GM19351 (cell line): Measurements from ENCODE around the gene CACNA1C.

Experiments used
- ATAC-seq: cut with Tn5 transposase; IDR thresholded peaks from one replicate; pipeline ENCODE4 v1.9.1; 2021; ENCODE audit warnings: mild to moderate bottlenecking, moderate library complexity; ENCODE audit not compliant: unreplicated experiment

Gene CACNA1C

DNA sequence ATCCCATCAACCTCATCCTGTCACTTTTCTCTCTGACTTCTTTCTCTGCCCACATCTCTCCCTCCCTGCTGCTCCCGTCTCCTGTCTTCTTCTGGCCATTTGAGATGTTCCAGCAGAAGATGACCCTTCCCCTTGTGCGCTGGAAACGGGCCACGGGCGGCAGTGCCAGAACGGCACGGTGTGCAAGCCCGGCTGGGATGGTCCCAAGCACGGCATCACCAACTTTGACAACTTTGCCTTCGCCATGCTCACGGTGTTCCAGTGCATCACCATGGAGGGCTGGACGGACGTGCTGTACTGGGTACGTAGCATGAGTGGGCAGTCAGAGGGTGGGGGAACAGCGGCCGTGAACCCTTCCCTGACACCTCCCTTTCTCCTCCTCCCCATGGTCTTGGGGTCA is 440.3 kb downstream of the CACNA1C start:
- no peak for ATAC-seq

DNA sequence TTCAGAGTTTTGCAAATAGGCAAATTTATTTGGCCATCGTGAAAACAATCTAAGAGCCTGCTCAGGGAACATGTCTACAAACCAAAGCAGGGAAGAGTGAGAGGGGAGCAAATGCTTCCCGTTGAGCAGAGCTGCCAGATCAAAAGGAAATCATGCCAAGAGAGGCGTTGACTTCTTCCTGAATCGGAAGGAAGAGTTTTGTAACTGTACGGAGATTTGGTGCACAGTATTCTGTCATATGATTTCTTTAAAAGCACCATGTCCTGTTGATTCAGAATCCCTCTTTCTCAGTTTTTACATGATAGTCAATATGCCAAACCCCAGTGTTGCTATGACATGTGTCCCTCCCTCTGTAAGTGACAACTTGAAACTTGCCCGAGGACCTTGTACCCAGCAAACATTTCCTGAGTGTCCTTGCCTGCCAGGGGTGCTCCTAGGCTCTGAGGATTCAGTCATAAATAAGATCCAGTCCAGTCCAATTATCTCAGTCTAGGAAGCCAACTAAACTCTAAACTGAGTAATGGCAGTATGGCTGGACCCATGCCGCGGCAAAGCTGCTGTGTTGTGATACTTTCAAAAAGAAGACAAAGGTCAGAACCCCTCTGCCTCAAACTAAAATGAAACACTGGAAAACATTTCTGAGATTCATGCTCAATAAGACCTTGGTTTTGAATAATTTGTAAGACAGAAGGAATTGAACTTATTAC is 441.9 kb downstream of the CACNA1C start:
- no peak for ATAC-seq

DNA sequence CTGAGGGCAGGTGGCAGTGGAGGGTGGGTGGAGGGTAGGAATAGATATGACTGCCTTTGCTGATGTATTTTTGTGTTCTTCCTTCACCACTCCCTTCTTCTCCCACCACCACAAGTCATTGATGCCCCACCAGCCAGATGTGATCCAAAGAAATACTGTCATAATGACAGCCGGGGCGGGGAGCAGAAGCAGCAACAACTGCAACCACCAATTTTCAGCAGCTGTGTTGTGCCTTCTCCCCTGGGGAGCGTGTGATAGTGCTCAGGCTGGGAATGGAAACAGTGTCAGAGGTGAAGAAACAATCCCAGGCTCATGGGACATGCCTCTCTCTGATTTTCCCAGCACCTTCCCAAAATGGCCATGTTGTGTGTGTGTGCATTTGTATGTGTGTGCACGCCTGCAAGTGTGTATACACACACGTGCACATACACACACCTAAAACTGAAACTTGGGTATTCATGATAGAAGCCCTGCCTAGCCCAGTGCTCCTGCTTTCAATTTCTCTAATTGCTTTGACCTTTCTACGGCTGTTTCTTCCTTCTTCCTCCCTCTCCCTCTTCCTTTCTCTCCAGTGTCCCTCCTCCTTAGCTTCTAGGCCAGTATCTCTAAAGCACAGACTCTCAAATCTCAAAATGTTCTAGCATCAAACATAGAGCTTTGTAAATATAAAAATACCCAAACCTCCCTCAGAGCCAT is 442.8 kb downstream of the CACNA1C start:
- no peak for ATAC-seq

DNA sequence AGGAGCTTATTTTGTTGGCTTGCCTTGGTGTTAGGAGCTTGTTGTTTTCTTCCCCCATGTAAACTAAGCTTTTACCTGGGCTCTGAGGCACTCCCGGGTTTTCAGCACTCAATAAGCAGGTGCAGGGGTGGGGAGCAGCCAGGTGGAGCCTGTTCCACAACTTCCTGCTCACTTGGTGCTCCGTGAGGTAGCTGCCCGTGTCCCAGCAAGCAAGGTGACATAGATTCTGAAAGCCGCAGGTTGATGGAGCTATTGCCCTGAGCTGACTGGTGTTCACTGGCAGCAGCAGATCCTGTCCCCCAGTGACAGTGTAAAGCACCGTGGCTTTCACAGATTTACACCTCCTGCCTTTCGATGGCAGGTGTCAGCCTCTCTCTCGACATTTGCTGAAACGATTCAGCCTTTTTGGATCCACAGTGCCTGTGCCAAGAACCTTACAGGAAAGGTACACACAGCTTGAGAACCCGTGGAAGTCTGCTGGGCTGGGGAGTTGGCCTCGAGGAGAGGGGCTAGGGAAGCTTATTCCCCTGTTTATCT is 446.2 kb downstream of the CACNA1C start:
- no peak for ATAC-seq

DNA sequence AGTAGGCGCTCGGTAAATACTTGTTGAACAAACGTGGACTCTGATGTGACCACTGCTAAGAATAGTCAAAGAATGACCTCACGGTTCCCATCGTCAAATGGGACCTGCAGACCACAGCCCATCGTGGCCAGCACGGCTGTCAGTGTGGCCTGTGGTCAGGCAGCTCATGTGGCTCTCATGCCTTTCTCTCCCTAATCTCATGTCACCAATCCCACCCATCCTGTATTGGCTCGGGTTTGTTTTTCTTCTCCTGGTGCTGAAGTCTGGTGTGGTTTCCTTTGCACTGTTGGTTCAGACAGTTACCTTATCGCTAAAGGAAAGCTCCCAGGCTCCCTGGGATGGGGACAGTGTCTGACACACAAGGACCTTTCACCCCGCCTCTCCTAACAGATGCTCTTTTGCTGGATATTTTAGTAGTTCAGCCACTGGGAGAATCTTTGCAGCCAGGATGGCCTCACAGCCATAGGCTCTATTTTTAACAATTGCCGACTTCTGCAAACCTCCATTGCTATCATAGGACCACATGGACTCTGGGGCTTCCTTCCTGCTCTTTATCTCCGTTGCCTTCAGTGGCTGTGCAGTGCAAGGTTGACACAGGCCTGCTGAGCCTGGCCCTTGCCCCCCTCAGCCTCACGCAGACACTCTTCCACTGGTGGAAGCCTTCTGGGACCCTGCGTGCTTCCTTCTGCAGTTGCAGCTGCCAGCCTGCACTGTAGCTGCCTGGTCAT is 448.8 kb downstream of the CACNA1C start:
- ATAC-seq = no peak

DNA sequence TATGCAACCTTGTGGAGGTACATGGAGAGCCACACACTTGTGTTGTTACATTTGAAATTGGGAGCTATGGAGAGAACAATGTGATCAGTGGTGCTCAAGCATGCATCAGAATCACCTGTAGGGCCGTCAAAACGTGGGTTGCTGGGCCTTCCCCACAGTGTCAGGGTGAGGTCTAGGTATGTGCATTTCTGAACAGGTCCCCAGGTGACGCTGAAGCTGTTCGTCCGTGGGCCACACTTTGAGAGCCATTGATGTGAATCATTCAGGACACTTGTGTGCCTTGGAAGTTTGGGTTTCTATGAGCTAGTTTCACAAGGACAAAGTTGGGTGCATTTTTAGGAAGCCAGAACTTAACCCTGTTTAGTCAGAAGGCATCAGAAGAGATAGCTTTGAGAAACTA is 450.2 kb downstream of the CACNA1C start:
- no peak for ATAC-seq

DNA sequence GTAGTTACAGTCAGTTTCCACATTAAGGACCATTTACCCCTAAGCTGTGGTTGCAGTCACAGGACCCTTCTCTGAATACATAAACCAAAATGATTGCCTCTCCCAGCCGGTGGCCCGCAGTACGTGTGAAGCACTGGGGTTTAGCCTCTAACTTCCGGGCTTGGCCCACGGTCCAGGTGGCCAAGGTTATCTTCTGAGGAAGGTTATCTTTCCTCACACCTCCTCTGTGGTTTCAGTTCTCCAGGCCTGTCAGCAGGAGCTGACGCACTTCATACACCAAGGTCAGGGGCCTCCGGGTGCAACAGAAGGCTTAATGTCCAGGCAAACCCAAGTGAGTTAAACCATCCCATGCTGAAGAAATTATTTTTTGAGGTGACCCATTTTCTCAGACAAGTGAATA is 451.0 kb downstream of the CACNA1C start:
- ATAC-seq = no peak

DNA sequence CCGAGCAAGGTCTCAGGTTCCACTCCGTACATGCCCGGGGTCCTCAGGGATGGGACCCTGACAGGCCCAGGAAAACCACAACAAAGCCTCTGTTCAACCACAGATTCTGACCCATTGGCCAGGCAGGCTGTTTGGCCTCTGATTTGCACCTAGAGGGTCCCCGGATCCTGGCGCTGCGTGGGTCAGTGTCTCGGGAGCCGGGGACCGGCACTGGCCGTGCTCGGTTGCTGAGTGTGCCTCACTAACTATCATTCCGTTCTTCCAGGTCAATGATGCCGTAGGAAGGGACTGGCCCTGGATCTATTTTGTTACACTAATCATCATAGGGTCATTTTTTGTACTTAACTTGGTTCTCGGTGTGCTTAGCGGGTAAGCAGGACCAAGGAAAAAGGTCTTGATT is 451.8 kb downstream of the CACNA1C start:
- no peak for ATAC-seq

DNA sequence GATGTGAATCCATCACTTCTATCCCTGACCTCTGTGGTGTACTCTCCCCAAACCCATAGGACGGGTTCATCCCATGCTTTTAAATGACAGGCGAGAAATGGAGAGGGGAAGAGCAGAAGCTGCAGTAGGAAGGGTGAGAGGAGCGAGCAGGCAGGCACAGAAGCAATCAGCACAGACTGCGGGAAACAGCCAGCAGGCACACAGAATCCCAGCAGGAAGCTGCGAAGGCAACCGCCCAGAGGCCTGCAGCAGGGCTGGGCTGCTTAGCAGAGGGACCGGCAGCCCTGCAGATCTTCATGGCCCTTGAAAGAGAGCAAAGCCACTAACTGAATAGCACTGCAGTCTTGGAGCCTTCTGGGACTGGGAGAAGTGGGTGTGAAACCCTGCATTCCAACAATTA is 455.0 kb downstream of the CACNA1C start:
- ATAC-seq = no peak

DNA sequence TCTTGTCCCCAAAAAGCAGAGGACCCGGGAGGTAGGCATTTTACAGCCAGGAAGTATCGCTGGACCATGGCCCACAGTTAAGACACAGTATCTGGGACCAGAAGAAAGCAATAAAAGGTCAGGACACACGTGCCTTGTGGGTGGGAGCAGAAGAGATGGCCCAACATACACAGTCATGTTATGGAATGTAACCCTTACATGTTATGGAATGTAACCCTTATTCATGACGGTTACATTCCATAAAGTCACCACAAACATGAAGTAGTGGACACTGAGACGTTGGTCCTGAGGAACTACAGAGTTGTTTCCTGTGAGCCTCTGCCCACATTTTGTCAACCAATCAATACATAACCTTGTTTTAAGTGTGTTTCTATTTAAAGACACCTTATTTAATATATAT is 456.4 kb downstream of the CACNA1C start:
- no peak for ATAC-seq

DNA sequence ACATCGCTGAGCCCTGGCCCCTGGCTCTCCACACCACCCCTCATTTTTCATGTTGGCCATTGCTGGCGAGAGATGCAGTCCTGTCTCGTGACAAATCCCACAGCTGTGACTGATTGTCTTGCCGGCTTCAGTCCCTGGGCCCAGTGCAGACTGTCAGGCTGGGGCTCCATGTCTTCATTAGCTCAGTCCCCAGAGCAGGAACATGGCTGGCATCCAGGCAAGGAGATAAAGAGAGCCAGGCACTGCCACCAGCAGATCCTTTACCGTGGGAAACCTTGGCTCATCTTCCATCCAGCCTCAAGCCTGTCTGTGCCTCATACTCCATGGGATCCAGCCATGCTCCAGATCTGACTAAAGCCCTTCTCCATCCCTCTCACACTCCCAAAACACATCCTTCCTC is 457.3 kb downstream of the CACNA1C start:
- ATAC-seq = no peak

DNA sequence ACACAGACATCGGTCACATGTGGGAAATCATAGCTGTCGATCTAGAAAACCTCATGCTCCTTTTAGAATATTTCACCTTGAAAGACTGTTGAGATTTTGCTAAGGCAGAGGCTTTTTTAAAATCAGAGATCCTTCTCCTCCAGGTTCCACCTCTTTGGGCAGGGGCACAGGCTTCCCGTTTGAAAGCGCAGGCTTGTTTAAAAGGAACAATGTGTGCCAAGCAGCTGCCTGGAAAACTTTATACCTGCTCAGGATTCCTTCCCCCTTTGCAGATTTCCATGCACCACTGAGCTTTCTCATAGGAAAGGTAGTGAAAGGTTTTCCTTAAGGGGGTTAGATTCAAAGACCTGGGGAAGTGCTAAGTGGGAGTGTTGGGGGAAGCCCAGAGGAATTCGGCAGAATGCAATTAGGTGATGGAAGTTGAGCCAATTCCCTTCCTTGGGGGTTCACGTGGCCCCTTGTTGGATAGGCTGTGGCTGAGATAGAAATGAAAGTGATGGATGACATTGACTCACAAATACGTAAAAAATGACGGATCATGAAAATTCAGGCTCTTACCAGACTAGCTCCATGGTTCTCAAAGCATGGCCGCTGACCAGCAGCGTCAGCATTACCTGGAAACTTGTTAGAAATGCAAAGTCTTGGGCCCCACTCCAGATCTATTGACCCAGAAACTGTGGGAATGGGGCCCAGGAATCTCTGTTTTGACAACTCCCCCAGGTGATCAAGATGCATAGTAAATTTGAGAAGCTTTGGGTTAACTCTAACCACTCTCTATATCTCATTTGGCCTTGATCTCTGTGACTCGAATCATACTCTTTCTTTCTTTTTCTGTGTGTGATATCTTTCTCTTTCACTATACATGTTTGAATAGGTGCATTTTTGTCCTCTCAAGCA is 460.6 kb downstream of the CACNA1C start:
- no peak for ATAC-seq

DNA sequence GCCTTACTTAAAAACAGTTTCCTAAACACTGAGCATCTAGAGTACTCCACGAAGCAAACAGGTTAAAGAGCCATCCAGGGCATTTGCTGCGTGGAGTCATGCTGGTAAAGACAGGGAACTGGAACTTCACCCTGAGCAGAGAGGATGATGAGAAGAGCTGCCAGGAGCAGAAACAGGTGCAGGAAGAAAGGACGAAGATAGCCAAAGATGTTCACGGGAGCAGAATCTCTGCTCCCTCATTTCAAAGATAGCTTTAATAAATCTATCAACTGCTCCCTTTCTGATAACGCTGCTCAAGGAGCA is 461.2 kb downstream of the CACNA1C start:
- no peak for ATAC-seq

DNA sequence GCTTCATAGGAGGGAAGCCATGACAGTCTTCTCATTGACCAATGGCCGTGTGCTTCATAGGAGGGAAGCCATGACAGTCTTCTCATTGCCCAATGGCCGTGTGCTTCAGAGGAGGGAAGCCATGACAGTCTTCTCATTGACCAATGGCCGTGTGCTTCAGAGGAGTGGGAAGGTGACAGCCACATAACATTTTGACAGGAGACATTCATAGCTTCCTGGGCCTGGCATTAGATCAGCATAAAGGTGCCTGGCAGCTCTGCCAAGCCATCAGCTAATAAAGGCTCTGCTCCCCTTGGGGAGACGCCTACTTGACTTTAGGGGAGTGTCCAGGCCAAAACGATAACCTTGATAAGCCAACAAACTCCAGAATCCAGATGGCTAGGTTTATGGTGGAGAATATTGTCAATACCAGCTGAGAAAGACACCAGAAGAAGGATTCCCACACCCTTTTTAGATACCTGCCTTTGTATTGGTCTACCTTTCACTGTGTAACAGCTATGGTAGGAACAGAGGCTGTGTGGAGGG is 468.0 kb downstream of the CACNA1C start:
- ATAC-seq = no peak

DNA sequence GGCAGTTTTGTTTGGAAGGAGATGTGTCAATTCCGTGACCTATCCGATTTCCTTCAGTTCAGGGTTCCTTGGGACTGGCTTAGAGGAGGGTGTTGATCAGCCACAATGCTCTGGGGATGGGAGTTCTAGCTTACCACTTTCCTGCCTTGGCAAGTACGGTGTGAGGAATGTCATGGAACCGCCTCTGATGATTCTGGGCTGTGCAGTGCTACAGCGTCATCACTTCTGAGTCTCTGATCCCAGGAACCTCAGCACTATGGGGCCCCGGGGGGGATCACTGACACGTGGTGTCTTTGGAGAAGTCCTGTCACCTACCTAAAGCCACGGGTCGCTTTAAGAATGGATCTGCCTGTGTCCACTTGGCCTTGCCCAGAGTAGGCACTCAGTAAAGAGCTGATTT is 470.5 kb downstream of the CACNA1C start:
- ATAC-seq = no peak

DNA sequence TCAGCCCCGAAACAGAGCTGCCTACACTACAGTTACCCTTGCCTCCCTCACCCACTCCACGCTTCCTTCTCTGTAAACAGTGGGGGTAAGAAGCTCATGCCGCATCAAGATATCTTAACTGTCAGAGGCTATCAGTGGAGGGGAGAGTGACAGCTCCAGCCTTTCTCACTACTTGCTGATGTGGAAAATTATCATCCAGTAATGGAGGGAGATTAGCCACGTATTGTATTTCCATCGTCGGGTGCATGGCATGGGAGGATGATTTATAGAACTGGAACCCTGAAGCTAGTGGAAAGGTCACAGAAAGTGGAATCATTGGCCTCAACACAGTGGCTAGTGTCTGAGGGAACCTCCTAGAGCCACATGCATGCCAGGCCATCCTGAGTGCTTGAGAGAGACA is 471.1 kb downstream of the CACNA1C start:
- no peak for ATAC-seq

DNA sequence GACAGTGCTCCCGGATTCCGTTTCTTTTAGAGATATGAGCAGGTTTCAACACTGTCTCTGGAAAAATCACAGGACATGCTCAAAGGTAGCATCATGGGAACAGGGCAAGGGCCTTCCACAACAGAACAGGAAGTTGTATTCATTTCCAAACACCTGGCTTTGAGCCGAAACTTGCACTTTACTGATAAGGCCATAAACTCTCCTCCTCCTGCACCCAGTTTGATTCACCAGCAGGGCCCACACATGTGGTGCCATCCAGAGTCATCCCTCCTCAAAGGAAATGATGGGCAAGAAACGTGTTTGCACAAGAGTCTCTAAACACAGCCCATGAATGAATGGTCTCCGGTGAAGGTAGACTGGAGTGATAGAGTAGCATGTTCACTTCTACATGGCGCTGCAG is 473.6 kb downstream of the CACNA1C start:
- no peak for ATAC-seq

DNA sequence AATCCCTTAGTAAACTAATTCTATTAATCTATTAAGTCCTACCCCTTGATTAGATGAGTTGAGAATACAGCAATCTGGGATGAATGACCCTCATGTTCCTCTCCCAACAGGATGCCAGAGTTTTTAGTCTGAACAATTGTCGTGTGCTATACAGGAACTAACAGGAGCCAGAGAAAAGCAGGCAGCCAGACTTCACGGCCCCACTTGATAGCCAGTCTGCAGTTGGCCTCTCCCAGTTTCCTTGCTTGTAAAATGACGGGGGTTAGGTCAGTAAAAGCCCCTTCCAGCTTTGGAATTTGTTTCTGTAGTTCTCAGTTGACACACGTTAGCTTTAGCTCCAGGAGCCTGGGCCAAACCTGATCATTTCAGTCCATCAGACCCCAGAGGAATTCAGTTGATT is 475.2 kb downstream of the CACNA1C start:
- ATAC-seq = no peak

DNA sequence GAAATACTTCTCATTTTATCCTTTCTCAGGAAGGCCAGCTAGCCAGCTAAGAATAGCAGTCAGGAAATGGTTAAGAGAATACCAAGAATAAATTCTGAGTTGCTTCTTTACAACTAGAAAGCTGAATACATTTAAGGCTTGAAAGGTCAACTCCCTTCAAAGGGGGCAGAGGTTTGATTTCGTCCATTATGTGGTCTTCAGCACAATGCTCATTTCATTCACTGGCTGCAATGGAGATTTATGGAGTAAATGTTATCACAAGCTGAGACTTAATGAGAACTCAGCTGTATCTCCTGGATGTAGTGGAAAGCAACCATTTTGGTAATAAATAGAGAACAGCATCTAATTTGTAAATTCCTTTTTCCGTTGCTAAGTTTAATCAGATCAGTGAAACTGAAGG is 477.0 kb downstream of the CACNA1C start:
- no peak for ATAC-seq

DNA sequence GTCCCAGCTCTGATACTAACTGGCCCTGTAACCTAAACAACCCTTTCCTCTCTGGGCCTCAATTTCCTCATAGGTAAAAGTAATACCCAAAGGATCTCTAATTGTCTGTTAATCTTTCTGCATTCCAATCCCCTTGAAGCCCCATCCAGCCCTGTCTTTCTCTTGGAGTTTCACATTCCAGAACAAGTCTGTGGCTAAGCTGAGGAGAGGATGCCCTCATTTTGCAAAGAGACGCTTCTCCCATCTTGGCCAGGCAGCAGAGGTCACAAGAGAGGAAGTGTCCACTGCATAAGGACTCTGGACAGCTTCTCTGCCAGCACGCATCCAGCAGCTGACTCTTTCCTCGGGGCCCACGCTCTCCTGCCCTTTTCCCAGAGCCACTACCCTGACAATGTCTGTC is 478.6 kb downstream of the CACNA1C start:
- no peak for ATAC-seq

DNA sequence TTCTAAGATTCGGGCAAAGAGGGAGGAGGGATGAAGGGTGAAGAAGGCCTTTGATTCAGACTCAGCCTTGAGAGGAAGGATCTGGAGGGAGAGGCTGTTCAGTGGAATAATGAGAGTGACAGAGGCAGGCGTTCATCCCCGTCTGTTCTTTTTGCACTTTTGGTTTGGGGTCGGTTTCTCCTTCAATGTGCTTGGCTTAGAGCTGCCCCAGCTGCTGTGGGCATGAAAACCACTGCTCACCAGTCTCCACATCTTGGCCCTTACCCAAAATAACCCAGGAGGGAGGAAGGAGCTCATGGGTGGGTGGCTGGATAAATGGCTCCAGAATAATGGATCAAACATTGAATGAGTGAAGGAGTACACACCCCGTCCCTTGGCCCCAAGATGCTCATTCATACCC is 480.2 kb downstream of the CACNA1C start:
- ATAC-seq = no peak
